Mesothelial cell of epicardium (in vitro differentiated cells): ENCODE results near the gene CCDC61. TPM values are rescaled to one million over a fixed set of nuclear protein-coding genes. Genes with fewer than 3 reads are reported as not detected.
A peak's percentile ranks its signal among the peaks of the same experiment; 100 is the strongest.

Experiments
- DNase-seq, 2 experiments: peaks; one replicate each; pipeline ENCODE4 v3.0.0; 2021; ENCODE audit warnings: low spot score in 2 of 2; ENCODE audit not compliant: unreplicated experiment in 2 of 2
- H3K27ac Mint-ChIP-seq: 2 replicates; pipeline ENCODE4 v1.8.0; 2021; ENCODE audit warnings: mixed read lengths
- H3K27me3 Mint-ChIP-seq: 2 replicates; pipeline ENCODE4 v1.8.0; 2021; ENCODE audit warnings: low read depth, mixed read lengths
- H3K36me3 Mint-ChIP-seq: 2 replicates; pipeline ENCODE4 v1.8.0; 2021; ENCODE audit warnings: mixed read lengths
- H3K4me1 Mint-ChIP-seq: 2 replicates; pipeline ENCODE4 v1.8.0; 2021; ENCODE audit warnings: mixed read lengths
- H3K4me3 Mint-ChIP-seq: 2 replicates; pipeline ENCODE4 v1.8.0; 2021; ENCODE audit warnings: mild to moderate bottlenecking, moderate library complexity, mixed read lengths
- H3K9me3 Mint-ChIP-seq: 2 replicates; pipeline ENCODE4 v1.8.0; 2021; ENCODE audit warnings: mixed read lengths
- total RNA-seq: library from RNA; stranded (reverse); gene quantifications from 3 replicates; pipeline ENCODE4 v1.2.1, GENCODE V29; 2021
- TF ChIP-seq, protein P1 (sequence below): fragments of 200-600 bp; sonication (generic); IDR thresholded peaks from one replicate; pipeline ENCODE4 v1.5.0; 2021; ENCODE audit warnings: antibody characterized with exemption; ENCODE audit not compliant: unreplicated experiment

The CCDC61 gene
- total RNA-seq, 1 donor from 2014 or later: 22.3 TPM

DNA sequence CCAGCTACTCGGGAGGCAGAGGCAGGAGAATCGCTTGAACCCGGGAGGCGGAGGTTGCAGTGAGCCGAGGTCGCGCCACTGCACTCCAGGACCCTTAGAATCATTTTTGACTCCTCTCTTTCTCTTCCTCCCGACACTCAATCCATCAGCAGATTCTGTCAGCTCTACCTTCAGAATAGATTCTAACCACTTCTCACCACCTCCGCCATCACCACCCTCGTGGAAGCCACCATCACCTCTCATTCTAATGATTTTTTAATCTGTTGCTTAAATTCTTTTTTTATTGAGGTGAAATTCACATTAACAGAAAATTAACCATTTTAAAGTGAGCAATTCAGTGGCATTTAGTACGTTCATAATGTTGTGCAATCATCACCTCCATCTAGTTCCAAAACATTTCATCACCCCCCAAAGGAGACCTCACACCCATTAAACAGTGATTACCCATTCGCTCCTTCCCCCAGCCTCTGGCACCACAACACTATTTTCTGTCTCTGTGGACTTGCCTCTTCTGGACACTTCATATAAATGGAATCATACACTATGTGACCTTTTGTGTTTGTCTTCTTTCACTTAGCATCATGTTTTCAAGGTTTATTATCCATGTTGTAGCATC lies 5.0 kb upstream of the CCDC61 start:
- no peaks in the 10 kb centered on the region for H3K4me1 Mint-ChIP-seq
- H3K4me3 Mint-ChIP-seq: no peak overlapping the region
- TF ChIP-seq, protein P1, sequence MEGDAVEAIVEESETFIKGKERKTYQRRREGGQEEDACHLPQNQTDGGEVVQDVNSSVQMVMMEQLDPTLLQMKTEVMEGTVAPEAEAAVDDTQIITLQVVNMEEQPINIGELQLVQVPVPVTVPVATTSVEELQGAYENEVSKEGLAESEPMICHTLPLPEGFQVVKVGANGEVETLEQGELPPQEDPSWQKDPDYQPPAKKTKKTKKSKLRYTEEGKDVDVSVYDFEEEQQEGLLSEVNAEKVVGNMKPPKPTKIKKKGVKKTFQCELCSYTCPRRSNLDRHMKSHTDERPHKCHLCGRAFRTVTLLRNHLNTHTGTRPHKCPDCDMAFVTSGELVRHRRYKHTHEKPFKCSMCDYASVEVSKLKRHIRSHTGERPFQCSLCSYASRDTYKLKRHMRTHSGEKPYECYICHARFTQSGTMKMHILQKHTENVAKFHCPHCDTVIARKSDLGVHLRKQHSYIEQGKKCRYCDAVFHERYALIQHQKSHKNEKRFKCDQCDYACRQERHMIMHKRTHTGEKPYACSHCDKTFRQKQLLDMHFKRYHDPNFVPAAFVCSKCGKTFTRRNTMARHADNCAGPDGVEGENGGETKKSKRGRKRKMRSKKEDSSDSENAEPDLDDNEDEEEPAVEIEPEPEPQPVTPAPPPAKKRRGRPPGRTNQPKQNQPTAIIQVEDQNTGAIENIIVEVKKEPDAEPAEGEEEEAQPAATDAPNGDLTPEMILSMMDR: no peak
- no peaks in the 10 kb centered on the region for H3K9me3 Mint-ChIP-seq
- H3K27ac Mint-ChIP-seq: no peak overlapping the region
- peaks cover 31% of the 10 kb centered on the region for H3K27me3 Mint-ChIP-seq
- H3K36me3 Mint-ChIP-seq: no peaks in the 10 kb centered on the region
- DNase-seq: no peak

DNA sequence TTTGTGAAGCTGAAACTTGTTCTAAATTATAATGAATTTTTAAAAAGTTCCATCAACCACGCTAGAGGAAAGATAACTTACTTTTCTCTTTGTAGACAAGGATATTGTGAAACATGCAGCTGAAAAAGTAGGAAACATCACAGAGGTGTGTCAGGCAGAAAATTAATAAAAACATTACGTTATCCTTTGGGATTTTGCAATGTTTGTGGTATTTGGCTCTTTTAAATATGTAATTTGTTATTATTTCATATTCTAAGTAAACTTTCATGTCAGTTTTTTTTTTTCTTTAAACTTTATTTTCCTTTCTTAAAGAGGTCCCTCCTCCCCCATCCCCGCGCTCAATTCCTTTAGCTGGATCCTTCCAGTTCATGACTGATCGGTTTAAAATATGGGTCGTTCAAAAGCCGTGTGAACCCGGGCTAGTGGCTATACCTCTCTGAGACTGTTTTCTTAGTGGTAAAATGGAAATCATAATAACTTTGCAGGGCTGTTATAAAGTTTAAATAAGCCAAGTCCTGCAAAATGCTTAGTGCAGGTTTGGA lies 740 bp upstream of the CCDC61 start:
- peak overlapping the region; percentile 20 for H3K4me3 Mint-ChIP-seq
- peaks cover 6% of the 10 kb centered on the region for H3K36me3 Mint-ChIP-seq
- TF ChIP-seq, protein P1: no peak
- peaks cover 15% of the 10 kb centered on the region for H3K27me3 Mint-ChIP-seq
- no peak for DNase-seq
- H3K27ac Mint-ChIP-seq: no peak overlapping the region
- peaks cover 17% of the 10 kb centered on the region for H3K4me1 Mint-ChIP-seq
- no peaks in the 10 kb centered on the region for H3K9me3 Mint-ChIP-seq

DNA sequence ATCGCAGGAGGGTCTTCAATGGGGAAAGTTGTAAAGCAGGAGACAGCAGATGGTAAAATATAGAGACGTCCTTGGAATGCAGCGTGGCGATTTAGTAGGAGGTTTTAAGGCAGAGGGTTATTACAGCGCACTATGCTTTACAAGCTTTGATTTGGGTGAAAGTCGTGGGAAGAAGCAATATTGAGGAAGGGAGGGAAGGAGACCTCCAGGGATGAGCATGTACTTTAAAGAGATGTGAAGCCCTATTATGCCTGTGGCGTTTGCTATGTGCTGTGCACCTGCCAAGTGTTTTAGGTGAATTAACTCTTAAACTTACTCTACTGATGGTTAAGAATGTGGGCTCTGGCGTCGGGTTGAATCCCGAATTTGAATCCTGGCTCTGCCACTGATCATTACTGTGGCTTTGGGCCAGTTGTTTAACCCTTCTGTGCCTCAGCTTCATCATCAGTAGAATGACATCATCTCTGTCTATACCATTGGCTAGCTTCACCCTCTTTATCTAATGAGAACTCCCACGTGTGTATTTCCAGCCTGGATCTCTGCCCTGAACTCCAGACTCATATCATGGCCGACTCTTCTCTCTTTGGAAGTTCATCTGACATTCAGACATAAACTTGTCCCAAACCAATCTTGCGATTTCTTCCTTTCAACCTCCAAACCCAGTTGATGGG lies 583 bp downstream of the CCDC61 start:
- H3K9me3 Mint-ChIP-seq: no peaks in the 10 kb centered on the region
- H3K4me1 Mint-ChIP-seq: peaks cover 29% of the 10 kb centered on the region
- no peak for DNase-seq
- peaks cover 6% of the 10 kb centered on the region for H3K36me3 Mint-ChIP-seq
- H3K27me3 Mint-ChIP-seq: peaks cover 16% of the 10 kb centered on the region
- no peak overlapping the region for H3K4me3 Mint-ChIP-seq
- TF ChIP-seq, protein P1: no peak
- no peak overlapping the region for H3K27ac Mint-ChIP-seq

DNA sequence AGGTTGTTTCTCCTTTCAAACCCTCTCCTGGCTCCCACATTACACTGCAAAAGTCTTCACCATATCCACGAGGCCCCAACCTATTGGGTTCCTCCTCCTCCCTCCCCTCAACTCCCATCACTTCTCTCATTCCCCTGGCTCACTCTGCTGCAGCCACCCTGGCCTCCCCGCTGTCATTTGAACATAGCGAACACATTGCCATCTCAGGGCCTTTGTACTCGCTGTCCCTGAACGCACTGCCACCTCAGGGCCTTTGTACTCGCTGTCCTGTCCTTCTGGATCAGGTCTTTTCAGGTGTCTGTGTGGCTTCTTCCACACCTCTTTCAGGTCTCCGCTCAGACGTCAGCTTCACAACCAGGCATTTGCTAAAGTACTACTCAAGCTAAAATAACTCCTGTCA lies 1.7 kb downstream of the CCDC61 start:
- Mint-ChIP-seq H3K4me1 (peaks cover 30% of the 10 kb centered on the region), H3K36me3 (peaks cover 6% of the 10 kb centered on the region), H3K9me3 (no peaks in the 10 kb centered on the region), H3K27ac (peak overlapping the region; percentile 15), H3K4me3 (no peak overlapping the region), H3K27me3 (peaks cover 16% of the 10 kb centered on the region)
- DNase-seq: no peak
- TF ChIP-seq, protein P1: no peak

DNA sequence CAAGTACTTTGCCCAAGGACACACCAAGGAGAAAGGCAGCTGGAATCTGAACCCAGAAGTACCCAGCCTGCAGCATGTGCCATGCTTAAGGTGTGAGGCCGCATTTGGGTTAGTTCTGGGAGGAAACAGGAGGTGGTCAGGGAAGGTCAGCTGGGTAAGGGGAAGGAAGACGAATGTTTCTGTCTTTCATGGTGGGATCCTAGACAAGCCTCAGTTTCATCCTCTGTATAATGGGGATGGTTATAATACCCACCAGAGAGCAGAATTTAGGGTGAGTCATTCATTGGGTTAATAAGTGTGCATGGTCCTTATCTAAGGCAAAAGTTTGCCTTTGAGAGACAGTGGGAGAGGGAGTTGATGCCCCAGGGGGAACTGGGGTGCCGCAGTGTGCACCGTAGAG lies 3.6 kb downstream of the CCDC61 start:
- Mint-ChIP-seq H3K27ac (no peak overlapping the region), H3K4me3 (peak overlapping the region; percentile 13), H3K27me3 (peaks cover 16% of the 10 kb centered on the region), H3K9me3 (no peaks in the 10 kb centered on the region), H3K36me3 (peaks cover 8% of the 10 kb centered on the region), H3K4me1 (peaks cover 30% of the 10 kb centered on the region)
- TF ChIP-seq, protein P1: no peak
- no peak for DNase-seq
